K562 (cell line): Measurements from ENCODE around the gene DLGAP5. TPM values are rescaled to one million over a fixed set of nuclear protein-coding genes. Genes with fewer than 3 reads are reported as not detected.

Experiments
- ATF7 ChIP-seq: fragments of 450-650 bp; IDR thresholded peaks from 2 replicates; pipeline ENCODE4 v1.7.1; 2014; ENCODE audit warnings: mild to moderate bottlenecking, moderate library complexity
- CTBP1 ChIP-seq: fragments of 450-650 bp; IDR thresholded peaks from 2 replicates; pipeline ENCODE4 v1.6.1; 2016; ENCODE audit warnings: borderline replicate concordance
- HLTF ChIP-seq: fragments of 450-650 bp; IDR thresholded peaks from 2 replicates; pipeline ENCODE4 v1.6.1; 2016
- ILK ChIP-seq: fragments of 450-650 bp; IDR thresholded peaks from 2 replicates; pipeline ENCODE4 v1.6.1; 2016; ENCODE audit warnings: missing genetic modification characterization, low read depth, mild to moderate bottlenecking, missing compliant biosample characterization, moderate library complexity, borderline replicate concordance
- MCM5 ChIP-seq: fragments of 450-650 bp; IDR thresholded peaks from 2 replicates; pipeline ENCODE4 v1.6.1; 2016; ENCODE audit warnings: low read depth
- NCOA6 ChIP-seq: fragments of 450-650 bp; IDR thresholded peaks from 2 replicates; pipeline ENCODE4 v1.6.1; 2017; ENCODE audit warnings: mild to moderate bottlenecking
- TEAD4 ChIP-seq, 2 experiments: sonication (generic) in 1 of 2; formaldehyde crosslinking in 1 of 2; IDR thresholded peaks; 2 replicates each; pipeline versions ENCODE4 v1.6.1 to v1.8.0; 2012 to 2022; ENCODE audit warnings: borderline replicate concordance in 1 of 2, inconsistent platforms in 1 of 2, low read length in 1 of 2, mild to moderate bottlenecking in 1 of 2, missing genetic modification reagents in 1 of 2
- TFAP4 ChIP-seq: sonication (generic); formaldehyde crosslinking; IDR thresholded peaks from 2 replicates; pipeline ENCODE4 v1.8.0; 2022; ENCODE audit warnings: missing genetic modification reagents, mild to moderate bottlenecking, moderate library complexity, borderline replicate concordance
- TRIM28 ChIP-seq: fragments of 450-650 bp; IDR thresholded peaks from 2 replicates; pipeline ENCODE4 v1.6.1; 2017
- YBX1 ChIP-seq: fragments of 450-650 bp; IDR thresholded peaks from 2 replicates; pipeline ENCODE4 v1.7.1; 2016; ENCODE audit warnings: mild to moderate bottlenecking
- ZBTB33 ChIP-seq: sonication (generic); formaldehyde crosslinking; IDR thresholded peaks from 2 replicates; pipeline ENCODE4 v1.8.1; 2023; ENCODE audit warnings: mild to moderate bottlenecking, missing genetic modification reagents
- polyA plus RNA-seq, 8 experiments: library from polyadenylated mRNA; depleted of rRNA in 4 of 8; stranded (reverse) in 5 of 8; unstranded in 3 of 8; fragments of >200 nt; fragmentation: Nextera tagmentation in 2 of 8; fragmentation: Illumina TruSeq in 1 of 8; extraction: Ambion mirVana in 2 of 8; extraction: Trizol in 1 of 8; gene quantifications; 2 replicates each; pipeline versions ENCODE4 v1.2.1 to v1.2.3, GENCODE V29; 2011 to 2014; ENCODE audit warnings: inconsistent platforms in 1 of 8, missing spikeins in 1 of 8
- total RNA-seq, 7 experiments: library from RNA; depleted of rRNA in 6 of 7; stranded (reverse); fragments of >200 nt in 6 of 7; fragmentation: Illumina TruSeq in 2 of 7; extraction: Trizol in 2 of 7; gene quantifications; 2 replicates each; pipeline versions ENCODE4 v1.2.1 to v1.2.3, GENCODE V29; 2011 to 2021; ENCODE audit warnings: low replicate concordance in 1 of 7
- TF ChIP-seq, protein P1 (sequence below): sonication (generic); formaldehyde crosslinking; IDR thresholded peaks from 2 replicates; pipeline ENCODE4 v1.8.0; 2023; ENCODE audit warnings: mild to moderate bottlenecking, missing genetic modification reagents
- TF ChIP-seq, protein P2 (sequence below), 2 experiments: fragments of 450-650 bp; IDR thresholded peaks; 2 replicates each; pipeline ENCODE4 v1.6.1; 2018; ENCODE audit warnings: mild to moderate bottlenecking in 2 of 2, low read depth in 1 of 2; ENCODE audit not compliant: partially characterized antibody in 2 of 2

DLGAP5 gene
- total and polyA plus RNA-seq, 9 of the 15 experiments (the other 6 are each of a cell fraction or from before 2014, with no cell fraction given) = 39.1 to 80.0 (median 59.9) TPM

GRCh38 chr14:55107766-55108554, 83.4 kb downstream of the DLGAP5 start (continued):
- no peak for TF ChIP-seq TEAD4 (IDR thresholded peaks at IDR 0.05; ENCODE audit: low read length)
- TF ChIP-seq TEAD4 (CRISPR knock-in tag; IDR thresholded peaks at IDR 0.05; ENCODE audit: borderline replicate concordance) = 0 out of 2 replicates have a peak, but pooled peaks have one; percentile 51
- TF ChIP-seq HLTF = no peak
- TF ChIP-seq ILK (tag) = no peak
- peak; percentile 58; the same call in 1 of the 2 replicates for TF ChIP-seq TFAP4 (CRISPR knock-in tag)
- TF ChIP-seq TRIM28 = peak; percentile 61; the same call in 1 of the 2 replicates
- peak; percentile 48; the same call in 1 of the 2 replicates for TF ChIP-seq ATF7
- no peak for TF ChIP-seq MCM5
- TF ChIP-seq ZBTB33 (CRISPR knock-in tag) = 0 out of 2 replicates have a peak, but pooled peaks have one; percentile 14
- TF ChIP-seq, protein P1, sequence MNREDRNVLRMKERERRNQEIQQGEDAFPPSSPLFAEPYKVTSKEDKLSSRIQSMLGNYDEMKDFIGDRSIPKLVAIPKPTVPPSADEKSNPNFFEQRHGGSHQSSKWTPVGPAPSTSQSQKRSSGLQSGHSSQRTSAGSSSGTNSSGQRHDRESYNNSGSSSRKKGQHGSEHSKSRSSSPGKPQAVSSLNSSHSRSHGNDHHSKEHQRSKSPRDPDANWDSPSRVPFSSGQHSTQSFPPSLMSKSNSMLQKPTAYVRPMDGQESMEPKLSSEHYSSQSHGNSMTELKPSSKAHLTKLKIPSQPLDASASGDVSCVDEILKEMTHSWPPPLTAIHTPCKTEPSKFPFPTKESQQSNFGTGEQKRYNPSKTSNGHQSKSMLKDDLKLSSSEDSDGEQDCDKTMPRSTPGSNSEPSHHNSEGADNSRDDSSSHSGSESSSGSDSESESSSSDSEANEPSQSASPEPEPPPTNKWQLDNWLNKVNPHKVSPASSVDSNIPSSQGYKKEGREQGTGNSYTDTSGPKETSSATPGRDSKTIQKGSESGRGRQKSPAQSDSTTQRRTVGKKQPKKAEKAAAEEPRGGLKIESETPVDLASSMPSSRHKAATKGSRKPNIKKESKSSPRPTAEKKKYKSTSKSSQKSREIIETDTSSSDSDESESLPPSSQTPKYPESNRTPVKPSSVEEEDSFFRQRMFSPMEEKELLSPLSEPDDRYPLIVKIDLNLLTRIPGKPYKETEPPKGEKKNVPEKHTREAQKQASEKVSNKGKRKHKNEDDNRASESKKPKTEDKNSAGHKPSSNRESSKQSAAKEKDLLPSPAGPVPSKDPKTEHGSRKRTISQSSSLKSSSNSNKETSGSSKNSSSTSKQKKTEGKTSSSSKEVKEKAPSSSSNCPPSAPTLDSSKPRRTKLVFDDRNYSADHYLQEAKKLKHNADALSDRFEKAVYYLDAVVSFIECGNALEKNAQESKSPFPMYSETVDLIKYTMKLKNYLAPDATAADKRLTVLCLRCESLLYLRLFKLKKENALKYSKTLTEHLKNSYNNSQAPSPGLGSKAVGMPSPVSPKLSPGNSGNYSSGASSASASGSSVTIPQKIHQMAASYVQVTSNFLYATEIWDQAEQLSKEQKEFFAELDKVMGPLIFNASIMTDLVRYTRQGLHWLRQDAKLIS (CRISPR knock-in tag) = 0 out of 2 replicates have a peak, but pooled peaks have one; percentile 12
- TF ChIP-seq YBX1 = no peak
- TF ChIP-seq, protein P2, sequence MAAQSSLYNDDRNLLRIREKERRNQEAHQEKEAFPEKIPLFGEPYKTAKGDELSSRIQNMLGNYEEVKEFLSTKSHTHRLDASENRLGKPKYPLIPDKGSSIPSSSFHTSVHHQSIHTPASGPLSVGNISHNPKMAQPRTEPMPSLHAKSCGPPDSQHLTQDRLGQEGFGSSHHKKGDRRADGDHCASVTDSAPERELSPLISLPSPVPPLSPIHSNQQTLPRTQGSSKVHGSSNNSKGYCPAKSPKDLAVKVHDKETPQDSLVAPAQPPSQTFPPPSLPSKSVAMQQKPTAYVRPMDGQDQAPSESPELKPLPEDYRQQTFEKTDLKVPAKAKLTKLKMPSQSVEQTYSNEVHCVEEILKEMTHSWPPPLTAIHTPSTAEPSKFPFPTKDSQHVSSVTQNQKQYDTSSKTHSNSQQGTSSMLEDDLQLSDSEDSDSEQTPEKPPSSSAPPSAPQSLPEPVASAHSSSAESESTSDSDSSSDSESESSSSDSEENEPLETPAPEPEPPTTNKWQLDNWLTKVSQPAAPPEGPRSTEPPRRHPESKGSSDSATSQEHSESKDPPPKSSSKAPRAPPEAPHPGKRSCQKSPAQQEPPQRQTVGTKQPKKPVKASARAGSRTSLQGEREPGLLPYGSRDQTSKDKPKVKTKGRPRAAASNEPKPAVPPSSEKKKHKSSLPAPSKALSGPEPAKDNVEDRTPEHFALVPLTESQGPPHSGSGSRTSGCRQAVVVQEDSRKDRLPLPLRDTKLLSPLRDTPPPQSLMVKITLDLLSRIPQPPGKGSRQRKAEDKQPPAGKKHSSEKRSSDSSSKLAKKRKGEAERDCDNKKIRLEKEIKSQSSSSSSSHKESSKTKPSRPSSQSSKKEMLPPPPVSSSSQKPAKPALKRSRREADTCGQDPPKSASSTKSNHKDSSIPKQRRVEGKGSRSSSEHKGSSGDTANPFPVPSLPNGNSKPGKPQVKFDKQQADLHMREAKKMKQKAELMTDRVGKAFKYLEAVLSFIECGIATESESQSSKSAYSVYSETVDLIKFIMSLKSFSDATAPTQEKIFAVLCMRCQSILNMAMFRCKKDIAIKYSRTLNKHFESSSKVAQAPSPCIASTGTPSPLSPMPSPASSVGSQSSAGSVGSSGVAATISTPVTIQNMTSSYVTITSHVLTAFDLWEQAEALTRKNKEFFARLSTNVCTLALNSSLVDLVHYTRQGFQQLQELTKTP (IDR thresholded peaks at IDR 0.05; ENCODE audit: low read depth in 1 of 2, partially characterized antibody in 2 of 2) = peak in 1 of 2 experiments; percentile 36
- TF ChIP-seq CTBP1 = peak; percentile 27; the same call in 1 of the 2 replicates
- TF ChIP-seq NCOA6 = 0 out of 2 replicates have a peak, but pooled peaks have one; percentile 17
